ENCODE results near the gene ZNF682. TPM values are rescaled to one million over a fixed set of nuclear protein-coding genes. Genes with fewer than 3 reads are reported as not detected.

ZNF682 gene
- total and polyA plus RNA-seq, 2 experiments from 2014 or later: 25.1 to 45.1 TPM

- H3K27me3 ChIP-seq (ENCODE audit: insufficient read depth): no peaks in the 10 kb centered on the region
- peaks cover 17% of the 10 kb centered on the region for H4K20me1 ChIP-seq (replicated peaks; ENCODE audit: insufficient read depth)
- H3K79me2 ChIP-seq (replicated peaks; ENCODE audit: insufficient read depth): peaks cover 58% of the 10 kb centered on the region
- no peaks in the 10 kb centered on the region; the same call in 1 of the 2 replicates for H3F3A ChIP-seq (replicated peaks; ENCODE audit: low read depth)
- TF ChIP-seq ETS1 (IDR thresholded peaks at IDR 0.05): no peak
- TF ChIP-seq REST (IDR thresholded peaks at IDR 0.05; ENCODE audit: unreplicated experiment): no peak
- TF ChIP-seq JUNB (IDR thresholded peaks at IDR 0.05; ENCODE audit: unreplicated experiment): no peak
- no peak for TF ChIP-seq ZNF331 (CRISPR knock-in tag; IDR thresholded peaks at IDR 0.05; ENCODE audit: low read depth)
- no peak for TF ChIP-seq EZH2phosphoT487 (IDR thresholded peaks at IDR 0.05; ENCODE audit: unreplicated experiment)
- no peak for TF ChIP-seq NANOG (IDR thresholded peaks at IDR 0.05; ENCODE audit: borderline replicate concordance)
- TF ChIP-seq EZH2 (IDR thresholded peaks at IDR 0.05; ENCODE audit: low read depth, unreplicated experiment): no peak
- TF ChIP-seq POLR2AphosphoS5 (IDR thresholded peaks at IDR 0.05; ENCODE audit: low read depth): no peak
- no peak for TF ChIP-seq CTCF (conservative IDR thresholded peaks at IDR 0.05; ENCODE audit: low read depth in 2 of 2)
- no peak for TF ChIP-seq ZNF114 (CRISPR knock-in tag; IDR thresholded peaks at IDR 0.05)
- TF ChIP-seq ZNF462 (CRISPR knock-in tag; IDR thresholded peaks at IDR 0.05): no peak
- 0 out of 2 replicates have a peak, but pooled peaks cover 10% of the 10 kb centered on the region for H3K36me3 ChIP-seq (ENCODE audit: insufficient read depth)
- H3K36me3 Mint-ChIP-seq (ENCODE audit: low read depth): peaks cover 43% of the 10 kb centered on the region
- peaks cover 38% of the 10 kb centered on the region for H3K4me1 ChIP-seq (ENCODE audit: insufficient read depth)
- peak overlapping the region; percentile 92 for H3K4me3 ChIP-seq
- H3K27ac Mint-ChIP-seq: peak overlapping the region; percentile 99
- H2AFZ ChIP-seq: no peak overlapping the region
- DNase-seq (ENCODE audit: low spot score) (peak; percentile 55), ATAC-seq (peak; percentile 30)
- peaks cover 8% of the 10 kb centered on the region; the same call in 1 of the 2 replicates for H3K9me2 ChIP-seq (ENCODE audit: insufficient read depth)
- H3K4me2 ChIP-seq: peak overlapping the region; percentile 95
- peak overlapping the region; percentile 89 for H3K27ac ChIP-seq (ENCODE audit: low read depth)
- H3K27me3 Mint-ChIP-seq (ENCODE audit: insufficient read depth, low read depth, poor library complexity): peaks cover 19% of the 10 kb centered on the region
- H3K4me3 Mint-ChIP-seq: peak overlapping the region; percentile 99
- H3K9me3 Mint-ChIP-seq: no peaks in the 10 kb centered on the region
- peaks cover 46% of the 10 kb centered on the region for H3K4me1 Mint-ChIP-seq
These were observed 39.3 kb upstream of the ZNF682 start for GRCh38 chr19:20078581-20079031.
